ENCODE results near the gene ISG15.
"Not testable (repeated sequence)": the region's sequence is repeated elsewhere in the genome, so short reads cannot be mapped to it uniquely, and the experiment has no call there.

Gene ISG15

GRCh38 chr1:1049318-1050165 is 36.2 kb downstream of the ISG15 start:
- H3K9me3 ChIP-seq (ENCODE audit: control insufficient read depth, low read depth, low read length): no peaks in the 10 kb centered on the region
- no peak overlapping the region for H3K9ac ChIP-seq (ENCODE audit: low read length)
- no peak overlapping the region for H3K4me3 ChIP-seq (ENCODE audit: low read length)
- peaks cover 43% of the 10 kb centered on the region for H3K36me3 ChIP-seq (ENCODE audit: control insufficient read depth, low read depth, low read length)
- H3K27ac ChIP-seq (ENCODE audit: low read length): no peak overlapping the region
- H3K27me3 ChIP-seq (ENCODE audit: control insufficient read depth, insufficient read depth, low read length): no peaks in the 10 kb centered on the region
- no peaks in the 10 kb centered on the region for H3K4me1 ChIP-seq (ENCODE audit: control insufficient read depth, low read depth, low read length)

GRCh38 chr1:1050577-1051052 is 37.3 kb downstream of the ISG15 start:
- Histone ChIP-seq H3K9me3 (ENCODE audit: control insufficient read depth, low read depth, low read length) (no peaks in the 10 kb centered on the region), H3K36me3 (ENCODE audit: control insufficient read depth, low read depth, low read length) (peaks cover 37% of the 10 kb centered on the region), H3K27me3 (ENCODE audit: control insufficient read depth, insufficient read depth, low read length) (no peaks in the 10 kb centered on the region), H3K27ac (ENCODE audit: low read length) (no peak overlapping the region), H3K4me3 (ENCODE audit: low read length) (no peak overlapping the region), H3K4me1 (ENCODE audit: control insufficient read depth, low read depth, low read length) (no peaks in the 10 kb centered on the region), H3K9ac (ENCODE audit: low read length) (no peak overlapping the region)

- Histone ChIP-seq H3K36me3 (ENCODE audit: control insufficient read depth, low read depth, low read length) (peaks cover 34% of the 10 kb centered on the region), H3K27ac (ENCODE audit: low read length) (no peak overlapping the region), H3K27me3 (ENCODE audit: control insufficient read depth, insufficient read depth, low read length) (no peaks in the 10 kb centered on the region)
Observed at GRCh38 chr1:1051127-1051810, 38.0 kb downstream of the ISG15 start.

GRCh38 chr1:1052003-1052840 is 38.9 kb downstream of the ISG15 start:
- Histone ChIP-seq H3K4me3 (ENCODE audit: low read length) (no peak overlapping the region), H3K4me1 (ENCODE audit: control insufficient read depth, low read depth, low read length) (no peaks in the 10 kb centered on the region), H3K27me3 (ENCODE audit: control insufficient read depth, insufficient read depth, low read length) (peaks cover 7% of the 10 kb centered on the region), H3K36me3 (ENCODE audit: control insufficient read depth, low read depth, low read length) (peaks cover 29% of the 10 kb centered on the region), H3K9me3 (ENCODE audit: control insufficient read depth, low read depth, low read length) (no peaks in the 10 kb centered on the region), H3K27ac (ENCODE audit: low read length) (no peak overlapping the region), H3K9ac (ENCODE audit: low read length) (no peak overlapping the region)

More at GRCh38 chr1:1051127-1051810, 38.0 kb downstream of the ISG15 start:
- no peaks in the 10 kb centered on the region for H3K4me1 ChIP-seq (ENCODE audit: control insufficient read depth, low read depth, low read length)
- H3K9ac ChIP-seq (ENCODE audit: low read length): no peak overlapping the region
- H3K9me3 ChIP-seq (ENCODE audit: control insufficient read depth, low read depth, low read length): no peaks in the 10 kb centered on the region
- H3K4me3 ChIP-seq (ENCODE audit: low read length): no peak overlapping the region

GRCh38 chr1:1053022-1053421 is 39.7 kb downstream of the ISG15 start:
- peaks cover 15% of the 10 kb centered on the region for H3K27me3 ChIP-seq (ENCODE audit: control insufficient read depth, insufficient read depth, low read length)
- H3K4me3 ChIP-seq (ENCODE audit: low read length): no peak overlapping the region
- no peaks in the 10 kb centered on the region for H3K4me1 ChIP-seq (ENCODE audit: control insufficient read depth, low read depth, low read length)
- no peak overlapping the region for H3K27ac ChIP-seq (ENCODE audit: low read length)
- H3K9me3 ChIP-seq (ENCODE audit: control insufficient read depth, low read depth, low read length): no peaks in the 10 kb centered on the region
- no peak overlapping the region for H3K9ac ChIP-seq (ENCODE audit: low read length)
- H3K36me3 ChIP-seq (ENCODE audit: control insufficient read depth, low read depth, low read length): peaks cover 24% of the 10 kb centered on the region

- Histone ChIP-seq H3K27ac (ENCODE audit: low read length) (no peak overlapping the region), H3K9ac (ENCODE audit: low read length) (no peak overlapping the region), H3K9me3 (ENCODE audit: control insufficient read depth, low read depth, low read length) (no peaks in the 10 kb centered on the region), H3K4me3 (ENCODE audit: low read length) (no peak overlapping the region), H3K4me1 (ENCODE audit: control insufficient read depth, low read depth, low read length) (no peaks in the 10 kb centered on the region), H3K27me3 (ENCODE audit: control insufficient read depth, insufficient read depth, low read length) (peaks cover 21% of the 10 kb centered on the region), H3K36me3 (ENCODE audit: control insufficient read depth, low read depth, low read length) (peaks cover 24% of the 10 kb centered on the region)
Observed at GRCh38 chr1:1053682-1054081, 40.4 kb downstream of the ISG15 start.

- Histone ChIP-seq H3K4me3 (ENCODE audit: low read length) (no peak overlapping the region), H3K9ac (ENCODE audit: low read length) (no peak overlapping the region), H3K4me1 (ENCODE audit: control insufficient read depth, low read depth, low read length) (no peaks in the 10 kb centered on the region), H3K27ac (ENCODE audit: low read length) (no peak overlapping the region), H3K9me3 (ENCODE audit: control insufficient read depth, low read depth, low read length) (no peaks in the 10 kb centered on the region), H3K36me3 (ENCODE audit: control insufficient read depth, low read depth, low read length) (peaks cover 24% of the 10 kb centered on the region), H3K27me3 (ENCODE audit: control insufficient read depth, insufficient read depth, low read length) (peaks cover 26% of the 10 kb centered on the region)
Observed at GRCh38 chr1:1054099-1054700, 40.9 kb downstream of the ISG15 start.

GRCh38 chr1:1054971-1055370 is 41.7 kb downstream of the ISG15 start:
- Histone ChIP-seq H3K27ac (ENCODE audit: low read length) (no peak overlapping the region), H3K36me3 (ENCODE audit: control insufficient read depth, low read depth, low read length) (peaks cover 24% of the 10 kb centered on the region), H3K4me3 (ENCODE audit: low read length) (no peak overlapping the region), H3K9ac (ENCODE audit: low read length) (no peak overlapping the region), H3K9me3 (ENCODE audit: control insufficient read depth, low read depth, low read length) (no peaks in the 10 kb centered on the region), H3K4me1 (ENCODE audit: control insufficient read depth, low read depth, low read length) (no peaks in the 10 kb centered on the region), H3K27me3 (ENCODE audit: control insufficient read depth, insufficient read depth, low read length) (peaks cover 31% of the 10 kb centered on the region)

GRCh38 chr1:1055841-1056736 is 42.8 kb downstream of the ISG15 start:
- no peak overlapping the region for H3K27ac ChIP-seq (ENCODE audit: low read length)
- no peak overlapping the region for H3K9ac ChIP-seq (ENCODE audit: low read length)
- H3K9me3 ChIP-seq (ENCODE audit: control insufficient read depth, low read depth, low read length): no peaks in the 10 kb centered on the region
- no peaks in the 10 kb centered on the region for H3K4me1 ChIP-seq (ENCODE audit: control insufficient read depth, low read depth, low read length)
- peaks cover 24% of the 10 kb centered on the region for H3K36me3 ChIP-seq (ENCODE audit: control insufficient read depth, low read depth, low read length)
- H3K4me3 ChIP-seq (ENCODE audit: low read length): no peak overlapping the region
- H3K27me3 ChIP-seq (ENCODE audit: control insufficient read depth, insufficient read depth, low read length): peaks cover 42% of the 10 kb centered on the region

GRCh38 chr1:1057769-1058087 is 44.4 kb downstream of the ISG15 start:
- H3K9ac ChIP-seq (ENCODE audit: low read length); H3K9me3 ChIP-seq (ENCODE audit: control insufficient read depth, low read depth, low read length); H3K27ac ChIP-seq (ENCODE audit: low read length); H3K4me3 ChIP-seq (ENCODE audit: low read length); H3K4me1 ChIP-seq (ENCODE audit: control insufficient read depth, low read depth, low read length): not testable (repeated sequence)
- Histone ChIP-seq H3K27me3 (ENCODE audit: control insufficient read depth, insufficient read depth, low read length) (peaks cover 59% of the 10 kb centered on the region), H3K36me3 (ENCODE audit: control insufficient read depth, low read depth, low read length) (peaks cover 16% of the 10 kb centered on the region)
